ENCODE measurements around the gene TMEM52.

TMEM52 gene

DNA sequence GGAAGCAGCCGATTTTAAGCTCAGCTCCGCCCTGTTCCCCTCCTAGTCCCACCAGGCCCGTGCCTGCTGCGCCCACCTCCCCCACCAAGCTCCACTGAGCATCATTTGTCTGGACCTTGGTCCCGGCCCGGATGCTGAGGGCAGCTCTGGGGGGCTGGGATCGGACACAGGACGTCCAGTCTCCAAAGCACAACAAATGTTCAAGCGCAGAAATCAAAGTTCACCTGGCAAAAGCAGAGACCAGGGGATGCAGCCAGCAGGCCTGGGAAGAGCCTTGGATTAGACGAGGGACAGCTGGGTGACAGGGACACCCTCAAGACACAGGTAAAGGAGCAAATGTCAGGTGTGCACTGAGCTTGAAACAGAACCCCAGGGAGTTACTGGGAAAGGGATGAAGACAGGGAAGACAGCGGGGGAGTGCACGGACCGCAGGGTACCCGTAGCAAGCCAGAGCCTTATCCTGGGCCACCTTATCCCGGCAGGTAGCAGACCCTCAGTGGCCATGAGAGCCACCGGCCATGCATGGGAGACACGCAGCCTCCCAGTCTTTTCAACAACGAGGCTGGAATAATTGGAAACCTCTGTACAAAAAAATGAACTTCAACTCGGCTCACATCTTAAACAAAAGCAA lies 22.2 kb upstream of the TMEM52 start:
- TF ChIP-seq, protein P1, sequence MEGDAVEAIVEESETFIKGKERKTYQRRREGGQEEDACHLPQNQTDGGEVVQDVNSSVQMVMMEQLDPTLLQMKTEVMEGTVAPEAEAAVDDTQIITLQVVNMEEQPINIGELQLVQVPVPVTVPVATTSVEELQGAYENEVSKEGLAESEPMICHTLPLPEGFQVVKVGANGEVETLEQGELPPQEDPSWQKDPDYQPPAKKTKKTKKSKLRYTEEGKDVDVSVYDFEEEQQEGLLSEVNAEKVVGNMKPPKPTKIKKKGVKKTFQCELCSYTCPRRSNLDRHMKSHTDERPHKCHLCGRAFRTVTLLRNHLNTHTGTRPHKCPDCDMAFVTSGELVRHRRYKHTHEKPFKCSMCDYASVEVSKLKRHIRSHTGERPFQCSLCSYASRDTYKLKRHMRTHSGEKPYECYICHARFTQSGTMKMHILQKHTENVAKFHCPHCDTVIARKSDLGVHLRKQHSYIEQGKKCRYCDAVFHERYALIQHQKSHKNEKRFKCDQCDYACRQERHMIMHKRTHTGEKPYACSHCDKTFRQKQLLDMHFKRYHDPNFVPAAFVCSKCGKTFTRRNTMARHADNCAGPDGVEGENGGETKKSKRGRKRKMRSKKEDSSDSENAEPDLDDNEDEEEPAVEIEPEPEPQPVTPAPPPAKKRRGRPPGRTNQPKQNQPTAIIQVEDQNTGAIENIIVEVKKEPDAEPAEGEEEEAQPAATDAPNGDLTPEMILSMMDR (IDR thresholded peaks at IDR 0.05; ENCODE audit: low read depth, low read length): no peak
- no peak overlapping the region for H3K4me3 ChIP-seq (ENCODE audit: low read depth, low read length)

DNA sequence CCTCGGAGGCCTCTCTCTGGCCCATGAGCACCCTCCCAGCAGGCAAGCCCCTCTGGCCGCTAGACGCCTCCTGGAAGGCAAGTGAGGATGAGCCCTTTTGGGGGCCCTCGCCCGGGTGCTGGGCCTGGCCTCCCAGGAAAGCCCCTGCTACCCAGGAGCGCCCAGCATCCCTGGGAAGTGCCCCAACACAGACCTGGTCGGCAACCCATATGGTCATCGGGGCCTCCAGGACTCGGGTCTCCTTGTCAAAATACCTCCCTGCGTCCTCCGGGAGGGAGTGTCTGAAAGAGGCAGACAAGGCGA lies 21.0 kb upstream of the TMEM52 start:
- TF ChIP-seq, protein P1 (IDR thresholded peaks at IDR 0.05; ENCODE audit: low read depth, low read length): no peak
- no peak overlapping the region for H3K4me3 ChIP-seq (ENCODE audit: low read depth, low read length)

DNA sequence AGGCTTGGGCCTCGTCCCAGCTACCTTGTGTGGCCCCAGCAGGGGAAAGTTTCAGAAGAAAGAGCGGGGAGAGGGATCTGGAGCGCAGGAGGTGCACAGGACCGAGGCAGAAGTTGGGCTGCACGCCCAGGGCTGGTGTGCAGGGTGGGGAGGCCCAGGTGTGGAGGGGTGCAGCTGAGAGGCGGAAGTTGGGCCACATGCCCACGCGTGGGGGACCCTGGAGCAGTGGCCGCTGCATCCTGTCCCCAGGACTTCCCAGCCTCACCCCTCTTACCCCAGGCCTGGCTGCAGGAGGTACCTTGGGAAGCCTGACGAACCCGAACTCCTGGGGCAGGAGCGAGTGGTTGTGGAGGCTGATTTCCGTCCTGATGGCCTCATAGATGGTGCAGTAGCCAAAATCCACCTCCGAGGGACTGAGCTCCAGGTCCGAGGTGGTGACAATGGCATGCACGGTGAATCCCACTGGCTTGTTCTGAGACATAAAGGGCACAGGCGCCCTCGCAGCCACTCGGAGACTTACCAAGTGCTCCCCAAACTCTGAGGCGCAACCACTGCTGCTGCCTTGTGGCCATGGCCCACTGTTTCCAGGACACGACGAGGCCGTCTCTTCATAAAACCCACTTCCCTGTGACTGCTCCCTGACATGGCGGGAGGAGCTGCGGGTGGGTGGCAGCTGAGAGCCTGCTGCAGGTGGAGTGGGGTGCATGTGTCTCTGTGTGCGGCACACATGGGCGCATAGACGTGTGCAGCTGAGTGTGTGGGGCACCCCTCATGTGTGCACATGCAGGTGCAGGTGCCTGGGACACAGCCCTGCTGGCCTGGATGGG lies 20.4 kb upstream of the TMEM52 start:
- H3K4me3 ChIP-seq (ENCODE audit: low read depth, low read length): no peak overlapping the region
- TF ChIP-seq, protein P1 (IDR thresholded peaks at IDR 0.05; ENCODE audit: low read depth, low read length): no peak

DNA sequence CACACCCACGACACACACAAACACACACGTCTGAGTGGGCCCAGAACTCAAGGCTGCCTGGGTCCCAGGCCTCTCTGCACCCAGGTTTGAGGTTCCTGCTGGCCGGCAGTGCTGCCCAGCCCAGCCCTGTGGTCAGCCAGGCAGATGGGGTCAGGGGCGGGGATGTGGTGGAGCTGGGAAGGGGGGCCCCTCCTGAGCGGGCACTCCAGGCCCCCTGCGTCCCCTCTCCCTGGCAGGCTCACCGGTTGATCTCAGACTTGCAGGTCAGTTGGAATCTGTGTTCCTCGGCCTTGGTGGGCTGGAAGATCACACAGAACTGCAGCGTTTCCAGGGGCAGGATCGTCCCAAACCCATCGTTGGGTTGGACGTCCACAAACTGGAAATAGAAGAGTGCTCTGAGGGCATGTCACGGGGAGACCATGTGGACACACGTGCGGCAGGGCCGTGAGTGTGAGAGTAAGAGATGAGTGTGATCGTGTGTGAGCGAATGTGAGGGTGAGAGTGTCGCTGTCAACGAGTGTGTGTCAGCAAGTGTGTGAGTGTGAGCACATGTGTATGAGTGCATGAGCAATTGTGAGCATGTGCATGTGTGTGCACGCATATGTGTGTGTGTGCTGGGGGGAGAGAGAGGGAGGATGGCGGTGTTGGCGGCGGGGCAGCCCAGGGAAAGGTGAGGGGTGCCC lies 19.7 kb upstream of the TMEM52 start:
- TF ChIP-seq, protein P1 (IDR thresholded peaks at IDR 0.05; ENCODE audit: low read depth, low read length): no peak
- H3K4me3 ChIP-seq (ENCODE audit: low read depth, low read length): no peak overlapping the region

DNA sequence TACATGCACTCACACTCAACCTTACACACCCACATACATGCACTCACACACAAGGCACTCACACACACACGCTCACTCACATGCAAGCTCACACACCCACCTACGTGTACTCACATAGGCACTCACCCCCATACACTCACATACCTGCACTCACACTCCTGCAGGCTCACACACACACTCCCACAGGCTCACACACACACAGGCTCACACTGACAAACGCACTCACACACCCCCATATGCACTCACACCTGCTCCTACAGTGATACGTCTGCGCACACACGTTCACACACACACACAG lies 19.1 kb upstream of the TMEM52 start:
- TF ChIP-seq, protein P1 (IDR thresholded peaks at IDR 0.05; ENCODE audit: low read depth, low read length): no peak
- H3K4me3 ChIP-seq (ENCODE audit: low read depth, low read length): no peak overlapping the region

DNA sequence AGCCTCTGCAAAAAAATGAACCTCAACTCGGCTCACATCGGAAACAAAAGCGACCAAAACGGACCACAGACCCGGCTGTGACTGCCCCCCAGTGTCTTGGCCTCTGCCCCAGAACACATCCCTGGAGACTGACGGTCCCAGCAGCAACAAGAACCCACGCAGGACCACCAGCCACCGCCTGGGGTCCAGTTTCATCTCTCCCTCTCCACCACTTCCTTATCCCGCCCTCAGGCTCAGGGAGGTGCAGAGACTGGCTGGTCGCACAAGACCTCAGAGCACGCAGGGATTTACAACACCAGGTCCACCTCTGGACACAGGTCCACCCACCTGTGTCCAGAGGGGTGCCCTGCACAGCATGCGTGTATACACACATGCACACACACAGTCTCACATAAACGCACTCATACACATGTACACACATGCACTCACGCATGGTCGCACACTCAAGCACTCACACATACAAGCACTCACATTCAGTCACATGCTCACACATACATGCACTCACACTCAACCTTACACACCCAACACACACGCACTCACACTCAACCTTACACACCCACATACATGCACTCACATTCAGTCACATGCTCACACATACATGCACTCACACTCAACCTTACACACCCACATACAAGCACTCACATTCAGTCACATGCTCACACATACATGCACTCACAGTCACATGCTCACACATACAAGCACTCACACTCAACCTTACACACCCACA lies 18.6 kb upstream of the TMEM52 start:
- TF ChIP-seq, protein P1 (IDR thresholded peaks at IDR 0.05; ENCODE audit: low read depth, low read length): no peak
- no peak overlapping the region for H3K4me3 ChIP-seq (ENCODE audit: low read depth, low read length)

All from WI38 (cell line).